Jurkat, Clone E6-1 (cell line): ENCODE data around the gene USP34.
"Not testable (repeated sequence)": the region's sequence is repeated elsewhere in the genome, so short reads cannot be mapped to it uniquely, and the experiment has no call there.

Experiments
- DNase-seq: peaks from one replicate; pipeline ENCODE4 v3.0.0-alpha.2; 2011; ENCODE audit warnings: low read depth, low spot score
- H3K4me3 ChIP-seq: 2 replicates; pipeline ENCODE4 v1.5.1; 2011; ENCODE audit warnings: mild to moderate bottlenecking, low read length, control low read depth, moderate library complexity

The USP34 gene

DNA sequence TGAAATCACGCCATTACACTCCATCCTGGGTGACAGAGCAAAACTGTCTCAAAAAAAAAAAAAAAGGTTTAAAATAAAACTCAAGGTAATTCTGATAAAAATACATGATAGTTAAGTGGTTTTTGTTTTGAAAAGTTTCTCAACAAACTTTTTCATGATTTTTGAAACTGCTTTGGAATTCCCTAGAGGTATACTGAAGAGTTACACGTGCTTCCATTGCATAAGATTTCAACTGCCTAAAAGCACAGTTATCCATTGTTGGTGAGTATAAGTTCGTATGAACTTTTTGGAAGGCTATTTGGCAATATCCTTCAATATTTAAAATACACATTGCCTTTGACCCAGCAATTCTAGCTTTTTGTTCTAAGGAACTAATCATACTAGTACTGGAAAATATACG, 74.9 kb downstream of the USP34 start:
- no peak for DNase-seq
- no peak overlapping the region for H3K4me3 ChIP-seq

DNA sequence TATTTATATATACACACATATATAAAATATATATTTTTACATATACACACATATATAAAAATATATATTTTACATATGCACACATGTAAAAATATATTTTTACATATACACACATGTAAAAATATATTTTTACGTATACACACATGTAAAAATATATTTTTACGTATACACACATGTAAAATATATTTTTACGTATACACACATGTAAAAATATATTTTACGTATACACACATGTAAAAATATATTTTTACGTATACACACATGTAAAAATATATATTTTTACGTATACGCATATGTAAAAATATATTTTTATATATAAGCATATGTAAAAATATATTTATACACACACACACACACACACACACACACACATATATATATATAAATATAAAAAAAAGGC, 83.3 kb downstream of the USP34 start:
- DNase-seq, H3K4me3 ChIP-seq: not testable (repeated sequence)

DNA sequence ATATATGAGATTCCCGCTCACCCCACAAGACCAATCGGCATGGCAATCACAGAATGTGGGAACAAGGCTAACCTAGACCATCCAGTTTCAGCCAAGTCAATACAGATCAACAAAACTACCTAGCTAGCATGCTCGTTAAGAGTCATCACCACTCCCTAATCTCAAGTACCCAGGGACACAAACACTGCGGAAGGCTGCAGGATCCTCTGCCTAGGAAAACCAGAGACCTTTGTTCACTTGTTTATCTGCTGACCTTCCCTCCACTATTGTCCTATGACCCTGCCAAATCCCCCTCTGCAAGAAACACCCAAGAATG, 90.0 kb downstream of the USP34 start:
- H3K4me3 ChIP-seq, DNase-seq: not testable (repeated sequence)

DNA sequence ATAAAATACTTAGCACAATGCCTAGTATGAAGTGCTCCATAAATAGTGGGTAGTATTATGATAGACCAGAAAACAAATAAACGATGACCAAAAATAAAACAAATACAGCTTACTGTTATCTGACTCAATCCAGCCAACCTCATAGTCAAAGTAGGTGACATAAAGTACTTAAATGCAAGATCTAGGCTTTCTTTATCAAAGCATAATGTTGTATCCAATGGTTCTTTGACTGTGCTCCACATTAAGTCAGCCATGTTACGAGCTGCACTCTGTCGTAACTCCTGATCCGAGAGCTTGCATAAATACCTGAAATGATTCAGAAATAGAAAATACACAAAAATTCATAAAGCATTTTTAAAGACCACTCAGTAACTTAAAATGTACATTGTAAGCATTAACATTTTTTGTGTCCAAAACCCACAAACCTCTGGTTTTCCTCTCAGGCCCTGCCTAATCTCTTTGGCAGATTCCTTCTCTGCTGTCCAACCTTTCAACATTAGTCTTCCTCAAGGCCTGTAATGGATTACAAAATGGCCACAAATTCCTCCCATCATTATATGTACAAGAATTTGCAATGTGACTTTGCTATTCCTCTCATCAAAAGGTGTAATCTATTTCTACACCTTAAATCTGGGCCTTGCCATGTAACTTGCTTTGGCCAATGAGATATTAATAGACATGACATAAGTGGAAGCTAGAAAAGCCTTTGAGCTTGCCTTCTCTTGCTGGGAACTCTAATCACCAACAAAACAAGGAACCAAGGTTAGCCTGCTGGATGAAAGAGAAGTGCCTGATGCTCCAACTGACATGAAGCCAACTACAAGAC, 90.6 kb downstream of the USP34 start:
- no peak for DNase-seq
- no peak overlapping the region for H3K4me3 ChIP-seq

DNA sequence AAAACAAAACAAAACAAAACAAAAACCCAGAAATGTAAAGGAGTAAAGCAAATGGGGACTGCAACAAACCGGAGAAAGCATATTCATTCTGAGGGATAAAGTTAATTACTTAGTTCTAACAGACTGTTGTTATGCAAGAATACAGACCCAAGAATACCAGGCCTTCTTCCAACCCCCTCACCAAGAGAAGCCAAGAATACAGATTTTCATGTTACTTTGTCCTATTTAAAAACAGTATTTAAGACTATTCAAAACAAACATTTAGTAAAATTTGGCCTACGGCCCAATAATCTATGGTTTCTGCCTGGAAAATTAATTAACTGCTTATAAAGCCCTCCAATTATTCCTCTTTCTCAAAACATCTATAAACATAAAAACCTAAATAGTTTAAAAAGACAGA, 91.4 kb downstream of the USP34 start:
- H3K4me3 ChIP-seq = no peak overlapping the region

DNA sequence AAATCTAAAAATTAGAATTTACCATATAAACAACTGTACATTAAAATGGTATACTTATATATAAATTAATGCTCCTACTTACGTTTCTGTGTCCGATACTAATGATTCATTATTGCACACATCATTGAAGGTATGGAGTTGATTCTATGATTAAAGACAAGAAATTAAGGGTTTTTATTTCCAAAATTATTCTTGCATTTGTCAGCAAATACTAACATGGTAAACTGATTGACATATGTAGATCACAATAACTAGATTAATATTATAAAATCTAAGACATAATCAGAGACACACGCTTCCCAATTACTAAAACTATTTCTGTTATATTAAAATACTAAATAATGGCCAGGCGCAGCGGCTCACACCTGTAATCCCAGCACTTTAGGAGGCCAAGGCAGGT, 92.6 kb downstream of the USP34 start:
- DNase-seq = no peak
- no peak overlapping the region for H3K4me3 ChIP-seq

More for the DNA sequence above, 91.4 kb downstream of the USP34 start:
- no peak for DNase-seq

DNA sequence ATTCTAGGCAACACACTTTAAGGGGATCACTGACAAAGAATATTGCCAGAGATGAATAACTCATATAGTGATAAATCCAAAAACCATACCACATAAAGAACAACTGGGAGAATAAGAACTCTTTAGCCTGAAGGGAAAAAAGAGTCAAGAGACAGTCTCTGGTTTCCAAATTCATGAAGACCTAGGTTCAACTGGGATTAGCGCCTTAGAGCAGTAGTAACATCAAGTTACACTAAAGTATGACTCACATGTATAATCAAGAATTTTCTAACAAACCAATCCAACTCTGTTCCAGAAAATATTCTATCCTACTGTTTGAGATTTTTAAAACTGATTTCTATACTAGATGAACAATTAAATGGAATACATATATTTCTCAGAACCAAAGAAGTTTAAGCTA, 93.8 kb downstream of the USP34 start:
- no peak for DNase-seq
- no peak overlapping the region for H3K4me3 ChIP-seq

DNA sequence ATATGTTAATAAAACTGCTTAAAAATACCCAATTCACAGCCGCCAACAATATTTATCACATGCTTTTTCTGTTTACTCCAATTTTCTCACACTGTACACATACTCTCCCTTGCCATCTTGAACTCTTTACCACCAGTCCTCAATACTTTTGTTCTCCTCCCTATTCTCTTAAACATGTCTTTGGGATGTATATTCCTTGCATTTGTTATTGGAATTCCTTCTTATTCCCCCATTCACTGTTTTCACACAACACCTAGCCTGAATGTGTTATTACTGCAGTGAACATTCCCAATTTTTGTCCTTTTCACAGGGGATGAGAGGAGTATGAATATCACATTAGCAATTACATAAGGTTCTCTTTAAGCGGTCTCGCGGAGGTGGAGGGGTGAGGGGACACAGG, 94.7 kb downstream of the USP34 start:
- DNase-seq = no peak
- no peak overlapping the region for H3K4me3 ChIP-seq

DNA sequence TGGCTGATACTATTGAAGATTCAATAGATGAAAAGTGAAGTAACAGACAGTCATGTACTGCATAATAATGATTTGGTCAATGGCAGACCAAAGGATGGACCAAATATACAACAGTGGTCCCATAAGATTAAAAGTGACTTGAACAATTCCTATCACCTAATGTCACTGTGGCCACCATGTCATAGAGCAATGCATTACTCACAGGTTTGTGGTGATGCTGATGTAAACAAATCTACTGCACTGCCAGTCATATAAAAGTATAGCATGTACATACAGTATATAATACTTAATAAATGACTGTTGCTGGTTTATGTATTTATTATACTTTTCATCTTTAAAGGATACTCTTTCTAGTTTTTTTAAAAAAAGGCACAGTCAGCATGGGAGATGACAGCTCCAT, 99.9 kb downstream of the USP34 start:
- H3K4me3 ChIP-seq = no peak overlapping the region
- DNase-seq = no peak

DNA sequence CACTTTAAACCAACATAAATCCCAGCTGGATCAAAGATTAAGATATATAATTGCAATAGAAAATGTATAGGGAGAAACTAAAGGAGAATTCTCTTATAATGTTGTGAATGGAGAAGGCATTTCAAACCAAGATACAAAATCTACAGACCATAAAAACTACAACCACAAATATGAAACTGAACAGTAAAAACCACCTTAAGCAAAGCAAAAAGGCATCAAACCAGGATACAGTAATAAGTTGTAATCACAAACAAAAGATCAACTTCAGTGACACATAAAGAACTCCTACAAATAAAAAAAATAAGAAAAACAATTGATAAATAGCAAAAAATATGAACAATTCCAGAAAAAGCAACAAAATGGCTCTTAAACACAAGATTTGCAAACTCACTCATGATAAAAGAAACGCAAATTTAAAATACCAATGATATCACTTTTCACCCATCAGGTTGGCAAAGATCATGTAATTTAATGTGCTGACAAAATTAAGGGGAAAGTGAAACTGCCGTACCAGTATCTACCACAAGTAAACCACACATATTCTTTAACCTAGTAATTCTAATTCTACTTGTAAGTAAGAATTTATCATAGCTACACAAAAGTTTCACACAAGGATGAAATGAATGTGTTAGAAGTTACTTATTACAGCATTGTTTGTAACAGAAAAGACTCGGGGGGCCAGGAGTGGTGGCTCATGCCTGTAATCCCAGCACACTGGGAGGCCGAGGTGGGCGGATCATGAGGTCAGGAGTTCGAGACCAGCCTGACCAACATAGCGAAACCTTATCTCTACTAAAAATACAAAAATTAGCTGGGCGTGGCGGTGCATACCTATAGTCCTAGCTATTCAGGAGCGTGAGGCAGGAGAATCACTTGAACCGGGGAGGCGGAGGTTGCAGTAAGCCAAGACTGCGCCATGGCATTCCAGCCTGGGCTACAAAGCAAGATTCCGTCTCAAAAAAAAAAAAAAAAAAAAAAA, 101.9 kb downstream of the USP34 start:
- DNase-seq = peak; percentile 17
- no peak overlapping the region for H3K4me3 ChIP-seq

DNA sequence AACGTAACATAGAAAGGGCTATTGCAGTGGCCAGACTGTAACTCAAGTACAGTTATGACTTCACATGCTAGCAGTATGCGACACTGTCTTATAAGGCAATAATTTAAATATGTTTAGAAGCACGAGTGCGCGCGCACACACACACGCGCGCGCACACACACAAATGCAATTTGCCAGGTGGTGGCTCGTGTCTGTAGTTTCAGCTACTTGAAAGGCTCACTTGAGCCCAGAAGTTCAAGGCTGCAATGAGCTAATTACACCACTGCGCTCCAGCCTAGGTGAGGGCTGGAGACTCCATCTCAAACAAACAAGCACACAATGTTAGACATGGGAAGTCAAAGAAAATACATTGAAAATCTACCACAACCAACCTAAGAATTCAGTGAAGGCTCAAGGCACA, 103.7 kb downstream of the USP34 start:
- H3K4me3 ChIP-seq = no peak overlapping the region
- peak; percentile 12 for DNase-seq

DNA sequence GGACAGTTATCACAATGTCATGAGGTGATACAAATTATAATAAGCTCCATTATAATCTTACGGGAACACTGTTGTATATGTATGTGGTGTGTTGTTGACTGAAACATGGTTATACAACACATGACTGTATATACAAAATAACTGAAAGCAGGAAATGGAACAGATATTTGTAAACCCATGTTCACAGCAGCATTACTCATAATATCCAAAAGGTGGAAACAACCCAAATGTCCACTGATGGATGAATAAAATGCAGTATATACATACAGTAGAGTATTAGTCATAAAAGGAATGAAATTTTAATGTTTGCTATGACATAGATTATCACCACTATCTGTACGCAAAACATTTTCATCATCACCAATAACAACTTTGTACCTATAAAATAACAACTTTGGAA, 107.3 kb downstream of the USP34 start:
- no peak overlapping the region for H3K4me3 ChIP-seq
- DNase-seq = no peak

DNA sequence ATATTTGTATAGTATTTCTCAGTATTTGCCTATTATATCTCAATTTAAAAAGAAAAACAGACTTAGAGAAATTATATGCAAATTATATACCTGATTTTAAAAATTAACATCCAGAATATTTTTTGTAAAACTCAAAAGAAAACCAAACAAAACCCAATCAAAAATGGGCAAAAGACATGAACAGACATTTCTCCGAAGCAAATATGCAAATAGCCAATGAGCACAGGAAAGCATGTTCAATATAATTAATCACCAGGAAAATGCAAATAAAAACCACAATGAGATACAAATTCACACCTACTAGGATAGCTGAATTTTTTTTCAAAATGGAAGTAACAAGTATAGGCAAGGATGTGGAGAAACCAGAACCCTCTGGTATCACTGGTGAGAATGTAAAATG, 108.0 kb downstream of the USP34 start:
- no peak for DNase-seq
- H3K4me3 ChIP-seq = no peak overlapping the region

DNA sequence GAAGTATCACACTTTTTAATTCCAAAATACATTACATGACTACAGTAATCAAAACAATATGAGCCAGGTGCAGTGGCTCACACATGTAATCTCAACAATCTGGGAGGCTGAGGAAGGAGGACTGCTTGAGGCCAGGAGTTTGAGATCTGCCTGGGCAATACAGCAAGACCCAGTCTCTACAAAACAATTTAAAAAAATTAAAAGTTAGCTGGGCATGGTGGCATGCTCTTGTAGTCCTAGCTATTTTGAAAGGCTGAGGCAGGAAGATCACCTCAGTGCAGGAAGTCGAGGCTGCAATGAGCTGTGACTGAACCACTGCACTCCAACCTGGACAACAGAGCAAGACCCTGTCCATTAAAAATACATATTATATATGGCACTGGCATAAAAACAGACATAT, 109.8 kb downstream of the USP34 start:
- DNase-seq = no peak
- H3K4me3 ChIP-seq = no peak overlapping the region

DNA sequence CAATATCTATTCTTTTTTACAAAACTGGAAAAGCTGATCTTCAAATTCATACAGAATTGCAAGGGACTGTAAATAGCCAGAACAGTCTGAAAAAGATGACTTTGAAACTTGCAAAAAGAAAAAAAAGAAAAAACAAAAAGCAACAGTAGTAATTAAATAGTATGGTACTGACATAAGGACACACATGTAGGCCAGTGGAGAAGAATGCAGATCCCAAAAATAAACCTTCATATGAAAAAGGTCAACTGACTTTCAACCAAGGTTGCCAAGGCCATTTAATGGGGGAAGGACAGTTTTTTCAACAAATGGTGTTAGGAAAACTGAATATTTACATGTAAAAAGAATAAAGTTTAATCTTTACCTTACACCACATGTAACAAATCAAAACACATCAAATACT, 111.8 kb downstream of the USP34 start:
- H3K4me3 ChIP-seq = no peak overlapping the region
- DNase-seq = no peak

DNA sequence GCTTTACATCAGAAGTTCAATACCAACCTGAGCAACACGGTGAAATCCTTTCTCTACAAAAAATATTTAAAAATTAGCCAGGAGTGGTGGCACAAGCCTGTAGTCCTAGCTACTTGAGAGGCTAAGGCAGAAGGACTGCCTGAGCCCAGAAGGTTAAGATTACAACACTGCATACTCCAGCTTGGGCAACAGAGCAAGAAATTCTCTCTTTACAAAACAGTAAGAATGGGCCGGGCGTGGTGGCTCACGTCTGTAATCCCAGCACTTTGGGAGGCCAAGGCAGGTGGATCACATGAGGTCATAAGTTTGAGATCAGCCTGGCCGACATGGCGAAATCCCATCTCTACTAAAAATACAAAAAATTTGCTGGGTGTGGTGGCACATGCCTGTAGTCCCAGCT, 113.2 kb downstream of the USP34 start:
- H3K4me3 ChIP-seq = no peak overlapping the region
- no peak for DNase-seq

DNA sequence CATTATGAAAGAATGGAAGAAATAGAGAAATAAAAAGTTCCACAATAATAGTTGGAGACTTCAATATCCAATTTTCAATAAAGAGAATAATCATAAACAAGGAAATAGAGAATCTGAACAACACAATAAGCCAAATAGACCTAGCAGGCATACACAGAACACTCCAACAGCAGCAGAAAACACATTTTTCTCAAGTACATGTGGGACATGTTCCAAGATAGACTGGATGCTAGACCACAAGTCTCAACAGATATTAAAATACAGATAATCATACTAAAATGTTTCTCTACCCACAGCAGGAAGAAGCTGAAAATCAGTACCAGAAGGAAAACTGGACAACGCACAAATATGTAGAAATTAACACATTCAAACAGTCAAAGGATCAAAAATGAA, 113.9 kb downstream of the USP34 start:
- no peak overlapping the region for H3K4me3 ChIP-seq
- DNase-seq = no peak

DNA sequence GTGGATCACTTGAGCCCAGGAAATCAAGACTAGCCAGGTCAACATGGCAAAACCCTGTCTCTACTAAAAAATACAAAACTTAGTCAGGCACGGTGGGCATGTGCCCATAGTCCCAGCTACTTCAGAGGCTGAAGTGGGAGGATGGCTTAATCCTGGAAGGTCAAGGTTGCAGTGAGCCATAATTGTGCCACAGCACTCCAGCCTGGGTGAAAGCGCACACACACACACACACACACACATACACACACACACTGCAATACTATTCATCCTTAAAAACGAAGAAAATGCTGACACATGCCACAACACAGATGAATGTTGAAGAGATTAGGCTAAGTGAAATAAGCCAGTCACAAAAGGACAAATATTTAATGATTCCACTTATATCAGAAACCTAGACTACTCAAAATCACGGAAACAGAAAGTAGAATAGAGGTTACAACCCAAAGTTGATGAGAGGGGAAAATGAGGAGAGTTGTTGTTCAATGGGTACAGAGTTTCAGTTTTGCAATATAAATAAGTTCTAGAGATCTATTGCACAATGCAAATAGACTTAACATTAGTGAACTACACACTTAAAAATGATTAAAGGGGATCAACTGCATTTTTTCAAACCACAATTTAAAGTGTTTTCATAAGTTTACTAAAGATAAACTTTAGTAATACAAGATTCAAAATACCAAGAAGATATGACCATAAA, 114.5 kb downstream of the USP34 start:
- no peak overlapping the region for H3K4me3 ChIP-seq

DNA sequence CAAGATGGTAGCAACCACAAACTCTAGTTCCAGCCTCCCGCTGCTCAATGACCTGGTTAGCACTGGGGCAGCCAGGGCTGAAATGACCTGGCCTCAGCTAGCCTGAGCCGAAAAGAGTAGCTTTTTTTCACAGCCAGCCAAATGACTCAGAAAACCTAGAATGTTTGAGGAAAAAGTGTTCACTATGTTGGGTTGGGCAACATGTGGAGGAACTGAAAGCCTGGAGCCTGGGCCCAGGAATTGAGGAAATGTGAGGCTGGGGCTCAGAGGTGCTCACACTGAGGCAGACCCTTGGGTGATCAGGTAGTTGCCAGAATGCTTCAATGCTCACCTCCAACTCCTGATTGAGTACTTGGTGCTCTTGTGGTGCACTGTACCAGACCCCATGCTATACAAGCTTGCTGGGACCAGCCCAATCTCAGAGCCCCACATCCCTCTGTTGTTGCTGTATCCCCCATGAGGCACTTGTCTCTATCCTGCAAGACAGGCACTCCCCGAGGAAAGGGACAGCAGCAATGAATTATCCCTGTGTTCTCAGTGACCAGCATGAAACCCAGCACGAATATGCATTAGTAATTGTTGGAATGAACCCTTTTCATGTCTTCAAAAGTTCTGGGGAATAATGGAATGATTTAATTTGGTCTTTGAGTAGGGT, 116.2 kb downstream of the USP34 start:
- DNase-seq = no peak
- H3K4me3 ChIP-seq = no peak overlapping the region

More for the DNA sequence above, 114.5 kb downstream of the USP34 start:
- DNase-seq = no peak
